Muscle of leg (tissue), 11 donors: ENCODE data around the gene TBC1D10B. TPM values are rescaled to one million over a fixed set of nuclear protein-coding genes. Genes with fewer than 3 reads are reported as not detected.

Experiments
- DNase-seq: peaks from one replicate; pipeline ENCODE4 v3.0.0; 2013
- H3K27ac ChIP-seq: one replicate; pipeline ENCODE4 v1.5.1; 2013; ENCODE audit warnings: mild to moderate bottlenecking, low read length, control low read depth
- H3K27me3 ChIP-seq: one replicate; pipeline ENCODE4 v1.6.1; 2013; ENCODE audit warnings: low read length; ENCODE audit not compliant: control insufficient read depth, insufficient read depth
- H3K36me3 ChIP-seq: one replicate; pipeline ENCODE4 v1.6.1; 2013; ENCODE audit warnings: low read length; ENCODE audit not compliant: control insufficient read depth, insufficient read depth
- H3K4me1 ChIP-seq: one replicate; pipeline ENCODE4 v1.6.1; 2013; ENCODE audit warnings: low read length; ENCODE audit not compliant: control insufficient read depth, insufficient read depth
- H3K4me3 ChIP-seq: one replicate; pipeline ENCODE4 v1.5.1; 2013; ENCODE audit warnings: low read length, control low read depth
- H3K9me3 ChIP-seq: replicated peaks from 2 replicates; pipeline ENCODE4 v1.6.1; 2013; ENCODE audit warnings: low read depth, low read length; ENCODE audit not compliant: control insufficient read depth
- WGBS: methylation state at CpG from one replicate; pipeline ENCODE4 v1.1.5; 2013; ENCODE audit warnings: missing lambda C conversion rate; ENCODE audit not compliant: insufficient coverage; 5-methylcytosine and 5-hydroxymethylcytosine counted together
- polyA plus RNA-seq, 8 donors: library from polyadenylated mRNA; unstranded; fragments of 120-200 nt; gene quantifications; one replicate each; pipeline versions ENCODE4 v1.2.1 to v1.2.3, GENCODE V29; 2013; ENCODE audit warnings: inconsistent platforms in 1 of 8, low replicate concordance in 1 of 8; ENCODE audit not compliant: insufficient read length in 8 of 8, insufficient read depth in 1 of 8
- total RNA-seq: library from RNA; stranded (reverse); fragments of 120-200 nt; gene quantifications from one replicate; pipeline ENCODE4 v1.2.4, GENCODE V29; 2013

TBC1D10B gene
- total and polyA plus RNA-seq, 9 donors: 16.9 to 38.9 (median 33.1) TPM

DNA sequence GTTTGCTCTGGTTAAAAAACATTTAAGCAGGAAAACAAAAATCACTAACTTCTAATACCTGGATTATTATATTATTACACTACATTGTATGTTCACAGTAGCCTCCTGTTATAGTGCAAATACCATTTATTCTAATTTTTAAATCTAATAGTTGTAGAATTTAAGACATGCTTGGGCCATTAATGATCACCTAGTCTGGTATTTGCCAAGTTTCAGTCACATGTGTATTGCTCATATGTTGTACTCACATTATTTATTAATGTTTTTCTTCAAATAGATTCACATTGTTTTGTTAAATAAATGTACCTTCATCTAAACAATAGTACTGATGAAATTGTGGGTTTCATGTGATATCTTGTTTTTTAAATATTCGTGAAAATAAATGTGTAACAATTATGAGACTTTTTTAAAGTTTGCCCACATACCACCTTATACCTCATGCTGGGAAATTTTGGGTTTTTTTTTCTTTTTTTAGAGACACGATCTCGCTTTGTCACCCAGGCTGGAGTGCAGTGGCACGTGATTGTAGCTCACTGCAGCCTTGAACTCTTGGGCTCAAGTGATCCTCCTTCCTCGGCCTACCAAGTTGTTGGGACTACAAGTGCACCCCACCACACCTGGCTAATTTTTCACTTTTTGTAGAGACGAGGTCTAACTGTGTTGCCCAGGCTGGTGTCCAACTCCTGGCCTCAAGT is 43.0 kb upstream of the TBC1D10B start:
- Histone ChIP-seq H3K4me3 (no peak overlapping the region), H3K27ac (no peak overlapping the region), H3K36me3 (peaks cover 40% of the 10 kb centered on the region), H3K9me3 (no peaks in the 10 kb centered on the region), H3K27me3 (no peaks in the 10 kb centered on the region), H3K4me1 (peaks cover 19% of the 10 kb centered on the region)
- DNase-seq: no peak
- WGBS: 81% methylated on average over 3 of the region's 6 CpGs

DNA sequence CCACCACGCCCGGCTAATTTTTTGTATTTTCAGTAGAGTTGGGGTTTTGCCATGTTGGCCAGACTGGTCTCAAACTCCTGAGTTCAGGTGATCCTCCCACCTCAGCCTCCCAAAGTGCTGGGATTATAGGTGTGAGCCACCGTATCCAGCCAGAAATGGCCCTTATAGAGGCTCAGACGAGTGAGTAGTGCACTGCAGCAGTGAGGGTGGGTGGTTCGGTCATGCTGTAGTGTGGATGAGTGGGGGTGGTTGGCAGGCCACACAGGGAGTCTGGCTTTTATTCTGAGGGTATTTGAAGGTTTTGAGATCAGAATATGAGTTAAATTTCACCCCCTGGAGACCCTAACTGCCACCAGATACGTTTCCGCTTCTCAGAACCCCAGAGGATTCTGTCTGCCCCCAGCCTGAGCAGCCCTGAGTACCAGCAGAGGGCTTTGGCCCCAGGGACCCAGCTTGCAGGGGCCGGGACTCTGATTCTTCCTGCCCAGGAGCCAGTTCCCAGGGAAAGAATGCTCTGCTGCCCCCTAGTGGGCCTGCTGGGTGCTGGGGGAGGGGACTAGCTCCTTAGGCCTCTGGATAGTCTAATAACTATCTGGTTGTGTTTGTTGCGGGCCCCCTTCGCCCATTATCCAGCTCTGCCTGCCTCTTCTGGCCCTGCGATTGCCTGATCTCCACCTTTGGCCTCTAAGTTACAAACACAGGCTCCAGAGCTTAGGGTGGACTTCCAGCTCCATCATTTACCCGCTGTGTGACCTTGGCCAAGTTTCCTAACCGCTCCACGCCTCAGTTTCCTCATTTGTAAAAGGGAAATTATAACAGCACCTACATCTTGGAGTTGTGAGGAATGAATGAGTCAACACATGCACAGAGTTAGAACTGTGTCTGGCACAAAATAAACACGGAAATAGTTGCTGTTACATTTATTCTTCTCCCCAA is 39.1 kb upstream of the TBC1D10B start:
- WGBS: 28% methylated on average over 5 of the region's 15 CpGs
- DNase-seq: peak; percentile 94
- H3K4me3 ChIP-seq: no peak overlapping the region
- peak overlapping the region; percentile 60 for H3K27ac ChIP-seq
- H3K4me1 ChIP-seq: peaks cover 21% of the 10 kb centered on the region
- H3K36me3 ChIP-seq: peaks cover 41% of the 10 kb centered on the region
- no peaks in the 10 kb centered on the region for H3K9me3 ChIP-seq
- no peaks in the 10 kb centered on the region for H3K27me3 ChIP-seq

DNA sequence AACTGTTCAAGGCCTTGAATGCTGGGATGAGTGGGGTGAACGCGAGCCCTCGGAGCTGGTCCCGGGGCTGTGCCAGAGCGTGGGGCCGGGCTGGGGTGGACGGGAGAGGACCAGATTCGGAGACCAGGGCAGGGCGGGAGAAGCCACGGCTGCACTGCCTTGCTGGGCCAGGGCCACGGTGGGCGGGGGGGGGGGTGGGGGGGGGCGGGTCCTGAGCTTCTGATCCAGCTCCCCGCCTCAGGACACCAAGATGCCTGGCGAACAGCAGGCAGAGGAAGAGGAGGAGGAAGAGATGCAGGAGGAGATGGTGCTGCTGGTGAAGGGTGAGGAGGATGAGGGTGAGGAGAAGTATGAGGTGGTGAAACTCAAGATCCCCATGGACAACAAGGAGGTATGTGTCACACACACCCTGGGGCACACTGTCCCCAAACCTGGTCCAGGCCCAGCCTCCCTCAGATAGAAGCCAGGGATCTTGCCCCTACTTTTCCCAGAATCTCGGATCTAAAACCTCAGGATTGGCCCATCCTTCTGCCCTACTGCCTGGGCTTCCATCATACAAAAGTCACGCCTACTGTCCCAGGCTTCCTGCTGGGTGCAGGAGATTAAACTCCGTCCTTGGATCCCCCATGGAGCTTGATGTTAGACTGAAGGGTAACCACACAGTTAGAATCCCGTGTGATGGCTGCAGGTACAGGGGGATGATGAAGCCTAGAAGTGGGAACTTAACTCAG is 37.7 kb upstream of the TBC1D10B start:
- Histone ChIP-seq H3K9me3 (no peaks in the 10 kb centered on the region), H3K27ac (peak overlapping the region; percentile 77), H3K4me1 (peaks cover 21% of the 10 kb centered on the region), H3K4me3 (peak overlapping the region; percentile 72), H3K36me3 (peaks cover 31% of the 10 kb centered on the region), H3K27me3 (no peaks in the 10 kb centered on the region)
- DNase-seq: no peak
- WGBS: 6% methylated on average over 7 of the region's 19 CpGs

DNA sequence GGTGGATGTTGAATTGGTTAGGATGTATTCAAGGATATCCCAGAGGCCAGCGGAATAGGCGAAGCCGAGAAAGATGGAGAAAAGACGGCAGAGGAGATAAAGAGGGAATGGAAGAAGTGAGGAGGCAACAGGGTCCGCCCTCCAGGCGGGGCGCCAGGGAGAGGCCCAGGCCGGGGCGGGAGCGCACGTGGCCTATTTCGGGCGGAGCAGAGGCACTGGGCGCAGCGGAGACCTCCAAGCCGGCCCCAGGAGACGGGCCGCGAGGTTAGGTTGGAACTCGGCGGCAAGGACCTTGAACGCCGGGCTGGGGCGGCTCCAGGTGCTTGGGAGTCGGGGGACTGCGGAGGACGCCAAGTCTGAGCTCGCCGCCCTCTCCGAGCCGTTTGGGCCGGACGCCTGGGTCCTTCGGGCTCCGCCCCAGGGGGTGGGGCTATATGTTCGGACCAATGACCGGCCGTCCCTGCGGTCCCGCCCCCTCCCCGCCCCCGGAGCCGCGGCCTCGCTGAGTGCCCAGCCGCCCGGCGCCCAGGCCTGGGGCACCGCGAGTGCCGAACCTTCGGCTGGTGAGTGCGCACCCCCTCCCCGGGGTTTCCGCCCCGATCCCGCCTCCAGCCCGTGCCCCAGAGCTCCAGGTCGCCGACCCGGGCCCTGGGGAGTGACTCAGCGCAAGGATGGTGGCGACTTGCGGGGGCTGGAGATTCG is 37.0 kb upstream of the TBC1D10B start, which contains the start of gene ZNF771:
ZNF771 (plus strand) TSS at position 505 of the 702 bp plus-strand sequence. CDS start 448 bp downstream, outside the sequence.
- under 1% methylated on average over 62 of the region's 65 CpGs for WGBS
- DNase-seq: peak; percentile 97
- peaks cover 21% of the 10 kb centered on the region for H3K4me1 ChIP-seq
- no peaks in the 10 kb centered on the region for H3K9me3 ChIP-seq
- H3K27me3 ChIP-seq: no peaks in the 10 kb centered on the region
- peak within 1 kb of the TSS; percentile 89 for H3K27ac ChIP-seq
- peaks cover 25% of the 10 kb centered on the region for H3K36me3 ChIP-seq
- peak within 1 kb of the TSS; percentile 72 for H3K4me3 ChIP-seq

DNA sequence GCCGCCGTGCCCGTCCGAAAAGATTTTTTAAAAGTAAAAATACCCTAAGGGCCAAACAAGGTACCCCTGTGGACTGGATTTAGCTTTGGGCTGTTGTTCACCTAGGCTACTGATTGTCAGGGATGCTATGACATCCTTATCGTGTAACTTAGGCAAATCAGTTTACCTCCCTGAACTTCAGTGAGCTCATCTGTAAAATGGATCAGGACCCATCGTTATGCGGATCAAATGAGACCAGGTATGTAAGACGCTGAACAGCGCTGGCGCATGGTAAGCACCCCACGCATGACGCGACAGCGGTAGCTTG is 36.5 kb upstream of the TBC1D10B start:
- Histone ChIP-seq H3K27ac (peak overlapping the region; percentile 89), H3K27me3 (no peaks in the 10 kb centered on the region), H3K4me1 (peaks cover 21% of the 10 kb centered on the region), H3K36me3 (peaks cover 20% of the 10 kb centered on the region), H3K4me3 (peak overlapping the region; percentile 72), H3K9me3 (no peaks in the 10 kb centered on the region)
- WGBS: 19% methylated on average over 14 of the region's 14 CpGs
- DNase-seq: no peak

DNA sequence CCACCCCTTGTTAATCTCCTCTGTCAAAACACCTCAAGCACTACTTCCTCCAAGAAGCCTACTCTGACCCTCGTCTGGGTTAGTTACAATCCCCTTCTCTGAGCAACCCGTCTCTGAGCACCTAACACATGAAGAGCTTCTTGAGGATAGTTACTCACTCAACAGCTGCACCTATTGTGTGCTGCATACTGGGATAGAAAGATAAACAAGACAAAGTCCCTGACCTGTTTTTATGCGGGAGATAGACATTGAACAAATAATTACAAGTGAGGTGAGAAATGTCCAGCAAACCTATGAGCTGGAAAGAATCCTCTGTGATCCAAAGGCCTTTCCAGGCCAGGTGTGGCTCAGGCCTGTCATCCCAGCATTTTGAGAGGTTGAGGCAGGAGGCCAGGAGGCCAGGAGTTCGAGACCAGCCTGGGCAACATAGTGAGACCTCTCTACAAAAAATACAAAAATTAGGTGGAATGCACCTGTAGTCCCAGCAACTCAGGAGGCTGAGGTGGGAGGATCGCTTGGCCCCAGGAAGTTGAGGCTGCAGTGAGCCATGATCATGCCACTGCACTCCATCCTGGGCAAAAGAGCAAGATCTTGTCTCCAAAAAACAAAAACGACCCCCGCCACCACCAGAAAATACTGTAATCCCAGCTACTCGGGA is 31.6 kb upstream of the TBC1D10B start:
- WGBS: 96% methylated on average over 4 of the region's 8 CpGs
- Histone ChIP-seq H3K4me1 (peaks cover 17% of the 10 kb centered on the region), H3K36me3 (peaks cover 18% of the 10 kb centered on the region), H3K27ac (no peak overlapping the region), H3K27me3 (no peaks in the 10 kb centered on the region), H3K9me3 (no peaks in the 10 kb centered on the region), H3K4me3 (no peak overlapping the region)
- DNase-seq: peak; percentile 3

DNA sequence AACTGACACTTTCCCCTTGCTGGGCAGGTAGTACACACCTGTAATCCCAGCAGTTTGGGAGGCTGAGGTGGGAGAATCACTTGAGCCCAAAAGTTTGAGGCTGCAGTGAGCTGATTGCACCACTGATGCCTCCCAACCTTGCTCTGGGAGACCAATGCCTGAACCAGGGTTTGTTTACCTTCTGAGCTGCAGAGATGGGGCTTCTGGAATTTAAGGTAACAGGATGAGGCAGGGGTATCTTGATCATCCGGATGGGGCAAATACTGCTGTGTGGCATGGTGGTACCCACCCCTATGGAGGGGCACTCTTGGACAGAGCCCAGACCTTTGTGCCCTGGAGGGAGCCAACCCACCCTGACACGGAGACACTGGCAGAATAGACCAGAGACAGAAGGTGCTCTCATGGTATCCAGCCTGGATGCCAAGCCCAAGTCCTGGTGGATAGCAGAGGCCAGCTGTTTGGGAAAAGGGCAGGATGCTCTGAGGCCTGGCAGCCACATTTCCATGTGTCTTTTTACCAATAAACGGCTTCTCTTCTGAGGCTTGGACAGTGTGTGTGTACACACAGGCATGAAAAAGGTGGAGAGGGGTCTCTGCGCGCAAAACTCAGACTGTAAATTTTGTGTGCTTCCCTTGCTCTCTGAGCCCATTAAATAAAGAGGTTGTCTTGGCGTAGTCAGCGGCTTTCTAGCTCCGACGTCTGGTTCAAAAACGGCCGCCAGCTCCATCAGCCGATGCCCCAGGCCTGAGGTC is 29.3 kb upstream of the TBC1D10B start:
- no peaks in the 10 kb centered on the region for H3K27me3 ChIP-seq
- H3K4me3 ChIP-seq: peak overlapping the region; percentile 76
- WGBS: 0% methylated on average over 8 of the region's 12 CpGs
- DNase-seq: no peak
- no peaks in the 10 kb centered on the region for H3K9me3 ChIP-seq
- peaks cover 18% of the 10 kb centered on the region for H3K36me3 ChIP-seq
- peak overlapping the region; percentile 99 for H3K27ac ChIP-seq
- peaks cover 19% of the 10 kb centered on the region for H3K4me1 ChIP-seq

DNA sequence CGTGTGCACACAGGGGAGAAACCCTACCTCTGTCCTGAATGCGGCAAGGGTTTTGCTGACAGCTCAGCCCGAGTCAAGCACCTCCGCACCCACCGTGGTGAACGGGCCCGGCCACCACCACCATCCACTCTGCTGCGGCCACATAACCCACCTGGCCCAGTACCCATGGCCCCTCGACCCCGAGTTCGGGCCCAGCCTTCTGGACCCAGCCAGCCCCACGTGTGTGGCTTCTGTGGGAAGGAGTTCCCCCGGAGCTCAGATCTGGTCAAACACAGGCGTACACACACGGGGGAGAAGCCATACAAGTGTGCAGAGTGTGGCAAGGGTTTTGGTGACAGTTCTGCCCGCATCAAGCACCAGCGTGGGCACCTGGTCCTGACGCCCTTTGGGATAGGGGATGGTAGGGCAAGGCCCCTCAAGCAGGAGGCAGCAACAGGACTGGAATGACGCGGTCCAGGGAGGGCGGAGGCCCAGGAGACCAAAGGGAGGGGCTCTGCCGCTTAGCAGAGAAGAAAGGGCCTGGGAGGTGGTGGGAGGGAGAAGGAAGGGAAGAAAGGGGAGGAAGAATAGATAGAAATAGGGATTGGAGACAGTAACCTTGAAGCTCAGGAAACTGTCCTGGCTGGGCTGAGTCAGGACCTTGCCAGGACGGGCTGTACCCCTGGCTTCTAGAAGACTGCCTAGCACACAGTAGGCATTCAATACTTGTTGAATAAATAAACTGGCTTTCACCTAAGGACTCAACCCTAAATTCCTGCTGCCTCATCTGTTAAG is 28.6 kb upstream of the TBC1D10B start:
- whole genome bisulfite sequencing: 71% methylated on average over 15 of the region's 23 CpGs
- H3K4me3 ChIP-seq: no peak overlapping the region
- H3K4me1 ChIP-seq: peaks cover 25% of the 10 kb centered on the region
- H3K36me3 ChIP-seq: peaks cover 18% of the 10 kb centered on the region
- no peaks in the 10 kb centered on the region for H3K9me3 ChIP-seq
- H3K27ac ChIP-seq: peak overlapping the region; percentile 99
- DNase-seq: peak; percentile 9
- no peaks in the 10 kb centered on the region for H3K27me3 ChIP-seq
